ENCODE results near the gene TMEM255B. TPM values are rescaled to one million over a fixed set of nuclear protein-coding genes. Genes with fewer than 3 reads are reported as not detected.

The TMEM255B gene
- total and polyA plus RNA-seq, 9 of the 15 experiments (the other 6 are each of a cell fraction or from before 2014, with no cell fraction given), result 0.01 to 0.75 (median 0.23) TPM

GRCh38 chr13:113724780-113725315 lies 34.2 kb upstream of the TMEM255B start (continued):
- TF ChIP-seq TFAP4 (CRISPR knock-in tag; IDR thresholded peaks at IDR 0.05; ENCODE audit: borderline replicate concordance) (peak; percentile 70; the same call in 1 of the 2 replicates), KDM2B (CRISPR knock-in tag; IDR thresholded peaks at IDR 0.05) (peak; percentile 50; the same call in 1 of the 2 replicates), POLR3G (IDR thresholded peaks at IDR 0.05; ENCODE audit: extremely low read depth, insufficient read length, insufficient replicate concordance) (no peak), MLX (CRISPR knock-in tag; conservative IDR thresholded peaks at IDR 0.05) (no peak), KHSRP (IDR thresholded peaks at IDR 0.05) (no peak), IRF1 (CRISPR knock-in tag; IDR thresholded peaks at IDR 0.05; ENCODE audit: borderline replicate concordance) (no peak), MCM3 (IDR thresholded peaks at IDR 0.05) (no peak), HCFC1 (IDR thresholded peaks at IDR 0.05; ENCODE audit: low read depth, low read length) (no peak), SMC3 (conservative IDR thresholded peaks at IDR 0.05; ENCODE audit: insufficient read depth, low read depth, low read length) (peak; percentile 43; the same call in 1 of the 2 replicates), HMGN3 (IDR thresholded peaks at IDR 0.05; ENCODE audit: borderline replicate concordance, extremely low read depth, insufficient read length, low read depth, low read length) (peak; percentile 35), CXXC5 (CRISPR knock-in tag; IDR thresholded peaks at IDR 0.05) (peak; percentile 36; the same call in 1 of the 2 replicates), RNF2 (IDR thresholded peaks at IDR 0.05) (no peak), ZNF668 (CRISPR knock-in tag; IDR thresholded peaks at IDR 0.05) (no peak), ZNF512 (tag; IDR thresholded peaks at IDR 0.05) (no peak), ZBTB2 (IDR thresholded peaks at IDR 0.05) (no peak), L3MBTL2 (IDR thresholded peaks at IDR 0.05) (no peak), HES1 (IDR thresholded peaks at IDR 0.05; ENCODE audit: low read depth) (no peak), SIN3A (IDR thresholded peaks at IDR 0.05; ENCODE audit: borderline replicate concordance in 2 of 2, control insufficient read depth in 1 of 2, low read depth in 2 of 2, low read length in 2 of 2) (no peak), ATF7 (IDR thresholded peaks at IDR 0.05) (peak; percentile 38; the same call in 1 of the 2 replicates), ZNF589 (CRISPR knock-in tag; IDR thresholded peaks at IDR 0.05; ENCODE audit: low read depth) (no peak)
